Ishikawa (cell line): ENCODE measurements around the gene NDRG2.

Experiments used
- CEBPB ChIP-seq: IDR thresholded peaks from 2 replicates; pipeline ENCODE4 v1.6.1; 2012
- EGR1 ChIP-seq: IDR thresholded peaks from 2 replicates; pipeline ENCODE4 v1.6.1; 2012
- EP300 ChIP-seq: IDR thresholded peaks from 2 replicates; pipeline ENCODE4 v1.6.1; 2012; ENCODE audit warnings: borderline replicate concordance
- FOXM1 ChIP-seq: IDR thresholded peaks from 2 replicates; pipeline ENCODE4 v1.6.1; 2012; ENCODE audit warnings: low read depth, borderline replicate concordance
- NFIC ChIP-seq: IDR thresholded peaks from 2 replicates; pipeline ENCODE4 v1.6.1; 2012
- RAD21 ChIP-seq: IDR thresholded peaks from 2 replicates; pipeline ENCODE4 v1.6.1; 2012; ENCODE audit warnings: low read depth
- TAF1 ChIP-seq: IDR thresholded peaks from 2 replicates; pipeline ENCODE4 v1.6.1; 2012; ENCODE audit warnings: low read depth, mild to moderate bottlenecking
- TCF12 ChIP-seq: IDR thresholded peaks from 2 replicates; pipeline ENCODE4 v1.6.1; 2012; ENCODE audit warnings: low read depth
- YY1 ChIP-seq: IDR thresholded peaks from 2 replicates; pipeline ENCODE4 v1.6.1; 2012; ENCODE audit warnings: low read depth
- ZBTB7A ChIP-seq: IDR thresholded peaks from 2 replicates; pipeline ENCODE4 v1.6.1; 2012; ENCODE audit warnings: low read depth
- TF ChIP-seq, protein P1 (sequence below): IDR thresholded peaks from 2 replicates; pipeline ENCODE4 v1.6.1; 2012

DNA sequence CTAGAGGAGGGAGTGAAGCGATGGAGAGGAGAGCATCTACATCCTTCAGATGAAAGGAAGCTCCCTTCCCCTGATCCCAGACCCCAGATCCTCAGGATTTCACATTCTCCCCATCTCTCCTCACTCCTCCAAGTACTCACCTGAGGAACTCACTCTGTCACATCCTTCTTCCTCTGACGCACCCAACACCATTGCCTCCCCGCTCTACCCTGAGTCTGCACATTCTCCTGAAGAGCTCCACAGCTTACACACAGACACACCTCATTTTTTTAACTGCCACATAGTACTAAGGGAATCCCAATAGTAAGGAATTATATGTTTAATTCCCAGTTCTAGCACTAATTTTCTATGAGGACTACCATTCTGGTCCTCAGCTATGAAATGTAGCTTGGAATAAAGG lies 51.4 kb downstream of the NDRG2 start:
- TF ChIP-seq ZBTB7A, result no peak
- TF ChIP-seq, protein P1, sequence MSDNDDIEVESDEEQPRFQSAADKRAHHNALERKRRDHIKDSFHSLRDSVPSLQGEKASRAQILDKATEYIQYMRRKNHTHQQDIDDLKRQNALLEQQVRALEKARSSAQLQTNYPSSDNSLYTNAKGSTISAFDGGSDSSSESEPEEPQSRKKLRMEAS, result no peak
- no peak for TF ChIP-seq TAF1
- no peak for TF ChIP-seq CEBPB
- no peak for TF ChIP-seq YY1
- no peak for TF ChIP-seq EGR1
- no peak for TF ChIP-seq TCF12
- no peak for TF ChIP-seq RAD21
- TF ChIP-seq EP300, result no peak
- no peak for TF ChIP-seq NFIC
- TF ChIP-seq FOXM1, result no peak
